GM19351 (cell line): Measurements from ENCODE around the gene MAGI2.

Experiments used
- ATAC-seq: cut with Tn5 transposase; IDR thresholded peaks from one replicate; pipeline ENCODE4 v1.9.1; 2021; ENCODE audit warnings: mild to moderate bottlenecking, moderate library complexity; ENCODE audit not compliant: unreplicated experiment

The MAGI2 gene

DNA sequence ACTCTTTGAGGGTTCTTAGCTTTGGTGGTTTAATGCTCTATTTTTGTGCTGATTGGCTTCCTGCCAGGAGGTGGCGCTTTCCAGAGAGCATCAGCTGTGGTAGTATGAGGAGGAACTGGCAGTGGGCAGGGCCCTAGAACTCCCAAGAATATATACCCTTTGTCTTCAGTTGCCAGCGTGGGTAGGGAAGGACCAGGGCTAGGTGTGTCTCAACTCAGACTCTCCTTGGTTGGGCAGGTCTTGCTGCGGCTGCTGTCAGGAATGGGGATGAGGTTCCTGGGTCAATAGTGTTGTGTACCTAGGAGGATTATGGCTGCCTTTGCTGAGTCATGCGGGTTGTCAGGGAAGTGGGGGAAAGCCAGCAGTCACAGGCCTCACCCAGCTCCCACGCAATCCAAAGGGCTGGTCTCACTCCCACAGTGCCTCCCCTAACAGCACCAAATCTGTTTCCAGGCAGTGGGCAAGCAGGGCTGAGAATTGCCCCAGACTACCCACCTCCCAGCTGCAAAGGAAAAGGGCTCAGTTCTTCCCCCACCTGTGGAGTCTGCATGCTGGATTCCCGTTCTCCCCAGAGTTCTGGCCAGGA, 1463.4 kb downstream of the MAGI2 start:
- ATAC-seq: no peak

DNA sequence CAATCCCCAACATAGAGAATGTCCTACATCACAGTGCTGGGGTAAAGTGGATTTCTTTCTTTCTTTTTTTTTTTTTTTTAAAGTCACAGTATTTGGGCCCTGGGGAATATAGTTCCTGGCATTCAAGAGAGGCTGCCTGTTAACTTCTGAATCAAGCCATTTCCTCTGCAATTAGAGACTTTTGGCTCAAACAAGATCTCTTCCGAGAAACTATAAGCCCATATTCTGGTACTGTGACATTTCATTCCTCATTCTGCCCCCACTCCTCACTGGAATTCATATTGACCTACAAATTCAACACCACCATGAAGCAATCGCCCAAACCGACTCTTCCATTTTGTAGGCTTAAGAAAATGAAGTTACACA, 1467.5 kb downstream of the MAGI2 start:
- no peak for ATAC-seq

DNA sequence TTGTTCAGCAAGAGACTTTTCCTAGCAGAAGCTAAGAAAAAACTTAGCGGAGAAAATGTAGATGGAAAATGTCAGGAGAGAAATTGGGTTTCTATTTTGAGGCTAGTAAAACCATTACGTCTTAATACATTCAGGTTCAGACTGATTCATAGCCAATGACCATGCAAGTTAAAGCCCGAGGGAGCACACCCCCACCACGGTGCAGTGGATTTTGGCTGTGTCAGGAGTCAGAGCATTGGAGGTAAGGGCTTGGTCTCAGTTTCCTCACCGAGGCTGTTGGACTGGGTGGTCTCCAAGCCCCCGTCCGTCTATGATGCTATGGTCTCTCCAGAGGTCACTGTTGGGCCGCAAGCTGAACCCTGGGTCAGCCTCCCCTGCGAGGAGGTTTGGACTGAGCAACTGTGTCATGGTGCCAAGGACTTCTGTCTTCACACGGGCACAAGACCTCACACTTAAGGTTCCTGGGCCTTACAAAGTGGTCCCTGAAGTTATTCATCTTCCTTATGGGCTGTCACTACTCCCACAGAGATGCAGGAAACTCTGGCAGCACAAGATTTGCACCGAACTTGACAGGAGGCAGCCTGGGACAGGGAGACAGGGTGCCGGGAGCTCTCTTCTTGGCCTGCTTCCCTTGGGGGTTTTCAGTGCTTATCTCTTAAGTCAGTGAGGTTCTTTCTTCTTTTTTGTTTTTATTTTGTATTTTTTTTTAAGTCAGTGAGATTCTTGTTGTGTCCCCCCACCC, 1468.1 kb downstream of the MAGI2 start:
- ATAC-seq: no peak

DNA sequence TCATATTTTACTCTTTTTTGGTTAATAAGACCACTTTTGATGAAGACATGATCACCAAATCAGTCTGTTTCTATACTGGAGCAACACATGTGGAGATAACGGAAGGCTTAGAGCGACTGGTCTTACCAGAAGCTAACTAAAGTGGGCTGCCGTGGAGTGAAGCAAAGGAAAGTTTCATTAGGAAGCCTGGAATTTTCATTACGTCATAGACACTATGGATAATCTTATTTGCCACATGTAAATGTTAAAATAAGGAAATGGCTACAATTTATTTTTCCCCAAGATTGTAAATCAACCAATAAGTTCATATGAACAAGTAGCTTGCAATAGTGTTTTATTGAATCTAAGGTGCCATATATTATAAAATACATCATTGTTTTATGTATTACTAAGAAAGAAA, 1469.5 kb downstream of the MAGI2 start:
- no peak for ATAC-seq

DNA sequence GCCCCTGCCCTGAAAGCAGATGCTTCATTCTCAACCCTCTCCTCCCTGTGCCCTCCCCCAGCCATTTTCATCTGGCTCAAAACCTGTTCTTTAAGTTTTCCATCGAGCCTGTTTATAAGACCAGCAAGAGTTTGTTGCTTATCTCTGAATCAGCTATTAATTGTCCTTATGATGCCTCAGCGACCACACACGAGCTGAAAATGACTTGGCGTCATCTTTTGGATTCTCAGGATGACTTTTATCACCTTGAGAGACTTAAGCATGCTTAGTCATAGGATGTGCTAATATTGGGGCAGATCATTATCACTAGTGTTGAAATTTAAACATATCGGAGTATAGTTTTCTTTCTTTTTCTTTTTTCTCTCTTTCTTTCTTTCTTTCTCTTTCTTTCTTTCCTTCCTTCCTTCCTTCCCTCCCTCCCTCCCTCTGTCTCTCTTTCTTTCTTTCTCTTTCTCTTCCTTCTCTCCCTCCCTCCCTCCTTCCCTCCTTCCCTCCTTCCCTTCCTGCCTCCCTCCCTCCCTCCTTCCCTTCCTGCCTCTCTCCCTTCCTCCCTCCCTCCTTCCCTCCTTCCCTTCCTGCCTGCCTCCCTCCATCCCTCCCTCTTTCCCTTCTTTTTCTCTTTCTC, 1470.4 kb downstream of the MAGI2 start:
- no peak for ATAC-seq

DNA sequence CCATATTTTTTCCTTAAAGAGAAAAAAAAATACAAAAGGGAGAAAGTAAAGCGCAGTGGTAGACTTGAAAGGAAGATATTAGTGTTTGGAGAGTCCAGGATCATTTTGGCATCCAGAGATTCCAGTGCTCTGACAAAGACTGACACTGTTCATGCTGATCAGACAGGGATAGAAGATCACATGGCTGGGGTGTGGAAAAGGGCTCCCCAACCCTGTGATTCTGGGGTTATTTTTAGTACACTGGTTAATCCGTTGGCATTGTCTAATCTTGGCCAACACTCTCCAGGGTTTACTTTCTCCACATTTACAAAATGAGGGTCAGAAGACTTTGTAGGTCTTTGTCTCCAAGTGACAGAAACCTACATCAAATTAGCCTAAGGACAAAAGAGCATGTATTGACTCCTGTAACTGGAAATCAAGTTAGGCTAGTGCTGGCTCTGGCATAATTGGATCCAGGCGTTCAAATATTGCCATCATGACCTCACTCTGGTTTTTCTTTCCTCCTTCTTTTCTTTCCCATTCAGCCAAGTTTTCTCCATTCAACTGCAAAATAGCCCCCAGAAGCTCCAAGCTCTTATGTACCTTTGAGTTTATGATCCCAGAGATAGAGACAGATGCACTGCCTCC, 1473.3 kb downstream of the MAGI2 start:
- ATAC-seq: no peak

DNA sequence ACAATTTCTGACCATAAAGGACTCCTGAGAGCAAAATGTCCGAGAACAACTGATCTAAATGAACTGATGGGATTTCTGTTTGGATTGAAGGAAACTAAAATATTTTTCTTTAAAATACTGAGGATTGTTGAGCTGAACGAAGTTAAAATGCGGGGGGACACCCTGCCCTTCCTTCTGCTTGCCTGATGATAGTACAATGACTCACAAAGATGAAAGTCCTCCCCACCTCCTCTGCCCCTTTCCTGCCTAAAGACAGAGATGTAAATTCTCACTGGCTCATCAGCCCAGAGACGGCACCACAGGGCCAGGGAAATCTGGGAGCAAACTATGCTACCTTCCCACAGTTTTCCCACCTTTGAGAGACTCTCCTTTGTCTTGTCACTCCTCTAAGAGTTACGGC, 1474.2 kb downstream of the MAGI2 start:
- no peak for ATAC-seq

DNA sequence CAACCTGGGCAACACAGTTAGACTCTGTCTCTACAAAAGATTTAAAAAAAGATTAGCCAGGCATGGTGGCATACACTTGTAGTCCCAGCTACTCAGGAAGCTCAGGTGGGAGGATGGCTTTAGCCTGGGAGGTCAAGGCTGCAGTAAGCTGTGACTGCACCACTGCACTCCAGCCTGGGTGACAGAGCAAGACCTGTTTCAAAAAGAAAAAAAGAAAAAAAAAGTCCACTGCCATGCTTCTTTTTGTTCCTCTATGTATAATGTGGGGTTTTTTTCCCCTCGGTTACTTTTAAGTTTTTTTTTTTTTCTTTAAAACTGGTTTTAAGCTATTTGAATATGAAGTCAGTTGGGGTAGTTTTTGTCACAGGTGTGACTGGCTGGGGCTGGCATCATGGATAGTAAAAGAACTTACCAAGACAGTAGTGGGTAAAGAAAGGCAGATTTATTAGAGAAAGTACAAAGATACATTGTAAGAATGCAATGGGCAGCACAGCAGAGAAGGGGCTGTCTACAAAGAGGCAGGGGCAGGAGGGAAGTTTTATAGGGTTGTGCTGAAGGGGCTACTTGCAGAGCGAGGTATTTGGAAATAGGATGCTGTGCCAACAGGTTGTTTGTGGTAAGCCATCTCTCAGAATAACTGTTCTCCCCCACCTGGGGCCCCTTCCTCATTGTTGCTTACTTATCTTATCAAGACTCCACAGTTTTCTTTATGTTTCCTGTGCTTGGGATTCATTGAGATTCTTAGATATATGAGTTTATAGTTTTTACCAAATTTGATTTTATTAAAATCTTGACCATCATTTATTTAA, 1477.6 kb downstream of the MAGI2 start:
- no peak for ATAC-seq

- ATAC-seq: no peak
Measured at GRCh38 chr7:77971726-77972125, 1481.7 kb downstream of the MAGI2 start.

DNA sequence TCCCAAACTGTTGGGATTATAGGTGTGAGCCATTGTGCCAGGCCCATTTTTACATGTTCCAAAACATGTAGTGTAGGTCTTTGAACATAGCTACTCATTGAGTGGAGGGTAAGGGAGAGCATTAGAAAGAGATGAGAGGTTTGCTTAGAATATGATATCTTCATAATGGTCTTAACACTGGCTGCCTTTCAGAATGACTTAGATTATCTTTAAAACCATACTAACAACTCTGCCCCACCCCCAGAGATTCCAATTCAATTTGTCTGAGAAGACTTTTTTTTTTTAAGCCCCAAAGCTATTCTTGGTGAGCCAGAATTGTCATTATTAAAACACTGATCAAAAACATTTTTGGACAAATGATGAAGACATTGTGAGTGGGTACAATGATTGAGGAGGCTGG, 1486.0 kb downstream of the MAGI2 start:
- ATAC-seq: no peak
